PFSK-1 (cell line): ENCODE data around the gene VWF.

ENCODE experiments used
- POLR2AphosphoS5 ChIP-seq: IDR thresholded peaks from 2 replicates; pipeline ENCODE4 v1.6.1; 2012; ENCODE audit warnings: low read depth, mild to moderate bottlenecking, control low read depth, low read length, moderate library complexity
- TF ChIP-seq, protein P1 (sequence below), 2 experiments: IDR thresholded peaks; 2 replicates each; pipeline versions ENCODE4 v1.6.1 to v1.8.0; 2011 to 2012; ENCODE audit warnings: low read depth in 2 of 2, low read length in 2 of 2, control low read depth in 1 of 2, inconsistent platforms in 1 of 2, mild to moderate bottlenecking in 1 of 2, moderate library complexity in 1 of 2; ENCODE audit not compliant: insufficient read depth in 1 of 2

DNA sequence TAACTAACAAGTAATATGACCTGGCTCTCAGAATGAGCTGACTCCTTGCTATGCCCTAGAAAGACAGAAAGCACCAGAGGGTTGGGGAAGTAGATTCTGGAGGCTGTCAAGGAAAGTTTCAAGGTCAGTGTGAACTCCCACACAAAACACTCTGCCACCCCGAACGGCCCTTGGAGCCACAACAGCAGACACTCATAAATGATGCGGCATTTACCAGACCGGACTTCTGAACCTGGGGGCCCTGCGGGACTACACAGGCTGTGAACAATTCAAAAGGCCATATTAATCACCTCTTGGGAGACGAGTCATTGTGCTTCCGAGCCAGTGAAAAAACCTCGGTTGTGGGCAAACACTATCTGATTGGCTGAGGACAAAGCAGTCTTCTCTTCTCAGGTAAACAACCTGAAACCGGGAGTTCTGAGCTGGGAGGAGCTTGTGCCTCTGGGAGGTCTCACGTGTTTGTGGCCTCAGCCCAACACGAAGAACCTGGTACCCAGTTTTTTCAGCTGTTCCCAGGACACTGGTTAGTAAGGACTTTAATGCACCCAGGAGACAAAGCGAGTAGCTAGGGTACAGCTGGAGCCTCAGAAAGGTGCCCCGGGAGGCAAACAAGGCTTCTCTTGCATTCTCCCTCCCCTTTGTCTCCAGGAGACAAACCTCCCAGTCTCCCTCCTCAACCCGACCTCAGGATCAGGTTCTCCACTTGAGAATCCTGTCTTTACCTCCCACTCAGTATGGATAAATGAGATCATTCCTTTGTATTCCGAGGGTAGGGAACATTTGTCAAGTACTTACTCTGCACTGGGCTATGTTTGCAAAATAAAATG, 35.3 kb downstream of the VWF start:
- TF ChIP-seq POLR2AphosphoS5: no peak
- TF ChIP-seq, protein P1, sequence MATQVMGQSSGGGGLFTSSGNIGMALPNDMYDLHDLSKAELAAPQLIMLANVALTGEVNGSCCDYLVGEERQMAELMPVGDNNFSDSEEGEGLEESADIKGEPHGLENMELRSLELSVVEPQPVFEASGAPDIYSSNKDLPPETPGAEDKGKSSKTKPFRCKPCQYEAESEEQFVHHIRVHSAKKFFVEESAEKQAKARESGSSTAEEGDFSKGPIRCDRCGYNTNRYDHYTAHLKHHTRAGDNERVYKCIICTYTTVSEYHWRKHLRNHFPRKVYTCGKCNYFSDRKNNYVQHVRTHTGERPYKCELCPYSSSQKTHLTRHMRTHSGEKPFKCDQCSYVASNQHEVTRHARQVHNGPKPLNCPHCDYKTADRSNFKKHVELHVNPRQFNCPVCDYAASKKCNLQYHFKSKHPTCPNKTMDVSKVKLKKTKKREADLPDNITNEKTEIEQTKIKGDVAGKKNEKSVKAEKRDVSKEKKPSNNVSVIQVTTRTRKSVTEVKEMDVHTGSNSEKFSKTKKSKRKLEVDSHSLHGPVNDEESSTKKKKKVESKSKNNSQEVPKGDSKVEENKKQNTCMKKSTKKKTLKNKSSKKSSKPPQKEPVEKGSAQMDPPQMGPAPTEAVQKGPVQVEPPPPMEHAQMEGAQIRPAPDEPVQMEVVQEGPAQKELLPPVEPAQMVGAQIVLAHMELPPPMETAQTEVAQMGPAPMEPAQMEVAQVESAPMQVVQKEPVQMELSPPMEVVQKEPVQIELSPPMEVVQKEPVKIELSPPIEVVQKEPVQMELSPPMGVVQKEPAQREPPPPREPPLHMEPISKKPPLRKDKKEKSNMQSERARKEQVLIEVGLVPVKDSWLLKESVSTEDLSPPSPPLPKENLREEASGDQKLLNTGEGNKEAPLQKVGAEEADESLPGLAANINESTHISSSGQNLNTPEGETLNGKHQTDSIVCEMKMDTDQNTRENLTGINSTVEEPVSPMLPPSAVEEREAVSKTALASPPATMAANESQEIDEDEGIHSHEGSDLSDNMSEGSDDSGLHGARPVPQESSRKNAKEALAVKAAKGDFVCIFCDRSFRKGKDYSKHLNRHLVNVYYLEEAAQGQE (IDR thresholded peaks at IDR 0.05; ENCODE audit: insufficient read depth in 1 of 2, low read depth in 2 of 2, low read length in 2 of 2): no peak
